SK-N-SH (cell line): ENCODE data around the gene NMS. TPM values are rescaled to one million over a fixed set of nuclear protein-coding genes. Genes with fewer than 3 reads are reported as not detected.

Source experiments
- CTCF ChIA-PET: fragments of 300-600, 350-600 bp; formaldehyde crosslinking; extraction: SDS; loops from one replicate; lab custom pipeline; 2021; lab: Yijun Ruan, JAX
- POLR2A ChIA-PET: fragments of 350-600 bp; sonication (Branson Sonifier 250); formaldehyde crosslinking; extraction: SDS; loops from one replicate; lab custom pipeline; 2020; ENCODE audit warnings: antibody characterized with exemption, inconsistent platforms; lab: Yijun Ruan, JAX
- DNase-seq: peaks from one replicate; pipeline ENCODE4 v3.0.0; 2012
- H2AFZ ChIP-seq: fragments of 200-600 bp; sonication (generic); 2 replicates; pipeline ENCODE4 v1.8.1; 2016; ENCODE audit warnings: antibody characterized with exemption, mild to moderate bottlenecking, low read depth
- H3F3A ChIP-seq: fragments of 200-600 bp; sonication (generic); replicated peaks from 2 replicates; pipeline ENCODE3; 2016; ENCODE audit warnings: antibody characterized with exemption, mild to moderate bottlenecking; ENCODE audit not compliant: insufficient read depth
- H3K27ac ChIP-seq, 2 experiments: fragments of 200-500 bp in 1 of 2; fragments of 200-600 bp in 1 of 2; sonication (Bioruptor generic) in 1 of 2; sonication (generic), shearing (Covaris generic) in 1 of 2; 2 replicates each; pipeline versions ENCODE4 v1.5.1 to v1.6.1; 2014 to 2016; ENCODE audit warnings: low read depth in 2 of 2, inconsistent platforms in 1 of 2, low read length in 1 of 2, mild to moderate bottlenecking in 1 of 2, mixed read lengths in 1 of 2
- H3K27me3 ChIP-seq: fragments of 200-600 bp; sonication (generic), shearing (Covaris generic); 2 replicates; pipeline ENCODE4 v1.6.1; 2016; ENCODE audit warnings: mixed run types; ENCODE audit not compliant: insufficient read depth
- H3K36me3 ChIP-seq, 2 experiments: fragments of 200-500 bp in 1 of 2; fragments of 200-600 bp in 1 of 2; sonication (Bioruptor generic) in 1 of 2; sonication (generic) in 1 of 2; replicated peaks in 1 of 2; 2 replicates each; pipeline versions ENCODE3 to v1.5.1; 2014 to 2016; ENCODE audit warnings: low read length in 1 of 2, mild to moderate bottlenecking in 1 of 2; ENCODE audit not compliant: insufficient read depth in 2 of 2, control insufficient read depth in 1 of 2
- H3K4me1 ChIP-seq, 2 experiments: fragments of 200-500 bp in 1 of 2; fragments of 200-600 bp in 1 of 2; sonication (Bioruptor generic) in 1 of 2; sonication (generic), shearing (Covaris generic) in 1 of 2; 2 replicates each; pipeline versions ENCODE4 v1.5.1 to v1.6.1; 2014 to 2016; ENCODE audit warnings: low read depth in 1 of 2, low read length in 1 of 2, mixed run types in 1 of 2; ENCODE audit not compliant: insufficient read depth in 2 of 2, control insufficient read depth in 1 of 2
- H3K4me2 ChIP-seq: fragments of 200-600 bp; sonication (generic), shearing (Covaris generic); 2 replicates; pipeline ENCODE4 v1.6.1; 2017; ENCODE audit warnings: mixed run types
- H3K4me3 ChIP-seq, 2 experiments: fragments of 200-500 bp in 1 of 2; fragments of 200-600 bp in 1 of 2; sonication (Bioruptor generic) in 1 of 2; sonication (generic), shearing (Covaris generic) in 1 of 2; 2 replicates each; pipeline versions ENCODE4 v1.5.1 to v1.8.1; 2014 to 2016; ENCODE audit warnings: low read depth in 2 of 2, inconsistent platforms in 1 of 2, low read length in 1 of 2, mild to moderate bottlenecking in 1 of 2, mixed read lengths in 1 of 2, moderate library complexity in 1 of 2
- H3K79me2 ChIP-seq: fragments of 200-600 bp; sonication (generic); 2 replicates; pipeline ENCODE4 v1.8.1; 2017; ENCODE audit warnings: mild to moderate bottlenecking; ENCODE audit not compliant: insufficient read depth
- H3K9ac ChIP-seq: fragments of 200-600 bp; sonication (generic); 2 replicates; pipeline ENCODE4 v1.6.1; 2017; ENCODE audit warnings: mixed run types
- H3K9me2 ChIP-seq: fragments of 200-600 bp; sonication (generic); 2 replicates; pipeline ENCODE4 v1.6.1; 2017; ENCODE audit warnings: mixed run types
- H3K9me3 ChIP-seq: fragments of 200-600 bp; sonication (generic); 2 replicates; pipeline ENCODE4 v1.6.1; 2017; ENCODE audit warnings: mixed run types, mild to moderate bottlenecking, moderate library complexity
- H4K20me1 ChIP-seq: fragments of 200-600 bp; sonication (generic); 2 replicates; pipeline ENCODE4 v1.6.1; 2017; ENCODE audit warnings: mild to moderate bottlenecking, mixed run types; ENCODE audit not compliant: insufficient read depth
- EP300 ChIP-seq, 2 experiments: IDR thresholded peaks; 2 replicates each; pipeline versions ENCODE4 v1.4.0 to v1.6.1; 2012; ENCODE audit warnings: borderline replicate concordance in 1 of 2, low read depth in 1 of 2, low read length in 1 of 2
- FOSL2 ChIP-seq: IDR thresholded peaks from 2 replicates; pipeline ENCODE4 v1.4.0; 2012; ENCODE audit warnings: low read depth, mild to moderate bottlenecking, moderate library complexity, borderline replicate concordance
- GABPA ChIP-seq: IDR thresholded peaks from 2 replicates; pipeline ENCODE4 v1.4.0; 2012; ENCODE audit warnings: low read depth, mild to moderate bottlenecking
- JUND ChIP-seq: IDR thresholded peaks from 2 replicates; pipeline ENCODE4 v1.4.0; 2012
- NFIC ChIP-seq: IDR thresholded peaks from 2 replicates; pipeline ENCODE4 v1.4.0; 2012; ENCODE audit warnings: borderline replicate concordance
- POLR2AphosphoS5 ChIP-seq: IDR thresholded peaks from 2 replicates; pipeline ENCODE4 v1.6.1; 2012; ENCODE audit warnings: low read depth, low read length
- RAD21 ChIP-seq: IDR thresholded peaks from 2 replicates; pipeline ENCODE4 v1.6.1; 2012; ENCODE audit warnings: mild to moderate bottlenecking, low read length
- REST ChIP-seq: IDR thresholded peaks from 2 replicates; pipeline ENCODE4 v1.6.1; 2012; ENCODE audit warnings: mild to moderate bottlenecking, low read depth, low read length, moderate library complexity
- RXRA ChIP-seq: IDR thresholded peaks from 2 replicates; pipeline ENCODE4 v1.4.0; 2012; ENCODE audit warnings: low read depth, mild to moderate bottlenecking, borderline replicate concordance
- TAF1 ChIP-seq: IDR thresholded peaks from 2 replicates; pipeline ENCODE4 v1.6.1; 2012; ENCODE audit warnings: low read depth, mild to moderate bottlenecking, low read length, moderate library complexity, borderline replicate concordance
- TEAD4 ChIP-seq: IDR thresholded peaks from 2 replicates; pipeline ENCODE4 v1.4.0; 2012; ENCODE audit warnings: mild to moderate bottlenecking, borderline replicate concordance; ENCODE audit not compliant: insufficient read depth
- ZBTB33 ChIP-seq: IDR thresholded peaks from 2 replicates; pipeline ENCODE4 v1.4.0; 2012; ENCODE audit warnings: low read depth, borderline replicate concordance
- WGBS: methylation state at CpG from one replicate; pipeline ENCODE4 v1.1.6; 2017; ENCODE audit warnings: low lambda C conversion rate; 5-methylcytosine and 5-hydroxymethylcytosine counted together
- polyA plus RNA-seq, 3 experiments: library from polyadenylated mRNA; depleted of rRNA; stranded (reverse); fragments of >200 nt; gene quantifications; 2 replicates each; pipeline ENCODE4 v1.2.3, GENCODE V29; 2012

The NMS gene
- polyA plus RNA-seq (2012; rRNA removed) = not detected in 2 replicates
- polyA plus RNA-seq (2012; cell fraction: cytosol; rRNA removed) = not detected in 2 replicates
- not detected in 2 replicates for polyA plus RNA-seq (2012; cell fraction: nucleus; rRNA removed)

- no peaks in the 10 kb centered on the region for H3K9me3 ChIP-seq
- WGBS = 20% methylated on average over 7 of the region's 7 CpGs
- H3K9ac ChIP-seq = no peak within 1 kb of the TSS
- no peak within 1 kb of the TSS for H2AFZ ChIP-seq
- no peak within 1 kb of the TSS for H3K27ac ChIP-seq
- no peak for DNase-seq
- no peak for TF ChIP-seq FOSL2
- no peak for TF ChIP-seq REST
- no peak for TF ChIP-seq RAD21
- no peak for TF ChIP-seq NFIC
- TF ChIP-seq TAF1 = no peak
- TF ChIP-seq ZBTB33 = no peak
- no peak for TF ChIP-seq RXRA
- no peak for TF ChIP-seq TEAD4
- no peak for TF ChIP-seq POLR2AphosphoS5
- no peak for TF ChIP-seq EP300 (IDR thresholded peaks at IDR 0.05; ENCODE audit: borderline replicate concordance in 1 of 2, low read depth in 1 of 2, low read length in 1 of 2)
- TF ChIP-seq GABPA = no peak
- no peak for TF ChIP-seq JUND
- H3K4me1 ChIP-seq = no peaks in the 10 kb centered on the region
- ChIA-PET CTCF (no interaction called here), POLR2A (no interaction called here)
- no peaks in the 10 kb centered on the region for H3K9me2 ChIP-seq
- H4K20me1 ChIP-seq = no peaks in the 10 kb centered on the region
- H3K4me3 ChIP-seq = no peak within 1 kb of the TSS
- H3K79me2 ChIP-seq = no peaks in the 10 kb centered on the region
- H3K27me3 ChIP-seq = peaks cover 5% of the 10 kb centered on the region; the same call in 1 of the 2 replicates
- no peaks in the 10 kb centered on the region for H3F3A ChIP-seq
- H3K36me3 ChIP-seq = no peaks in the 10 kb centered on the region
- no peak within 1 kb of the TSS for H3K4me2 ChIP-seq
These were observed at the start of gene NMS for GRCh38 chr2:100470182-100470581. TSS of gene NMS (plus strand) at chr2:100470482. CDS start at chr2:100470489, 7 bp downstream.
